Parathyroid adenoma (tissue), 2 donors: ENCODE measurements around the gene HNRNPA0.

Experiments used
- H2AFZ ChIP-seq: fragments of 300-600 bp; sonication (generic); one replicate; pipeline ENCODE4 v1.7.0; 2017; ENCODE audit warnings: antibody characterized with exemption, mild to moderate bottlenecking
- H3K27ac ChIP-seq: fragments of 300-600 bp; sonication (generic); one replicate; pipeline ENCODE4 v1.7.0; 2017
- H3K27me3 ChIP-seq: fragments of 300-600 bp; sonication (generic); one replicate; pipeline ENCODE4 v1.7.0; 2017; ENCODE audit warnings: low read length; ENCODE audit not compliant: control insufficient read depth, insufficient read depth
- H3K36me3 ChIP-seq: fragments of 300-600 bp; sonication (generic); one replicate; pipeline ENCODE4 v1.7.0; 2017; ENCODE audit warnings: low read length; ENCODE audit not compliant: control insufficient read depth, insufficient read depth
- H3K4me1 ChIP-seq: fragments of 300-600 bp; sonication (generic); one replicate; pipeline ENCODE4 v1.7.0; 2017; ENCODE audit warnings: control low read depth
- H3K4me2 ChIP-seq: fragments of 300-600 bp; sonication (generic); one replicate; pipeline ENCODE4 v1.7.0; 2017; ENCODE audit warnings: low read length
- H3K4me3 ChIP-seq: fragments of 300-600 bp; sonication (generic); one replicate; pipeline ENCODE4 v1.7.0; 2017; ENCODE audit warnings: low read depth, low read length
- H3K79me2 ChIP-seq: fragments of 300-600 bp; sonication (generic); one replicate; pipeline ENCODE4 v1.7.0; 2017; ENCODE audit warnings: control low read depth
- H3K9ac ChIP-seq: fragments of 300-600 bp; sonication (generic); one replicate; pipeline ENCODE4 v1.7.0; 2017; ENCODE audit warnings: mild to moderate bottlenecking
- H3K9me3 ChIP-seq: fragments of 300-600 bp; sonication (generic); one replicate; pipeline ENCODE4 v1.7.0; 2017; ENCODE audit warnings: low read length; ENCODE audit not compliant: control insufficient read depth
- TF ChIP-seq, protein P1 (sequence below): fragments of 300-600 bp; sonication (generic); IDR thresholded peaks from one replicate; pipeline ENCODE4 v1.7.0; 2017; ENCODE audit warnings: antibody characterized with exemption, mild to moderate bottlenecking
- donor health status: primary hyperparathyroidism.

HNRNPA0 gene

DNA sequence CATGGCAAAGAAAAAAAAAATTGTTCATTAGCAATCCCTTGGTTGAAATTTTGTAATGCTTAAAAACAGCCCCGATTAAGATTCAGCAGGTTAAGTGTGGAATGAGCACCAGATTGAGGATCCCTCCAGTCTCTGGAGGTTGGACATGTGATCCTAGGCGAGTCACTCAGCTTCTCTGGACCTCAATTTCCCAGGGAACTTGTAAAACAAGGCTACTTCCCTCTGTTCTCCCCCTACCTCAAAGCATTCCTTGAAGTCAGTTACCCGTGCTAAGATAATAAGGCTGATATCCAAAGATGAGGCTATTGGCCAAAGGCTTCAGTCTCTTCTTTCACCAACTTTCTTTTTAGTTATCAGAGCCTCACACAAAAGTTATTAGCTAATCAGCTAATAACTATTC, 21.2 kb downstream of the HNRNPA0 start:
- no peaks in the 10 kb centered on the region for H3K9me3 ChIP-seq
- H3K4me3 ChIP-seq, result no peak overlapping the region
- H3K4me2 ChIP-seq, result no peak overlapping the region
- no peak overlapping the region for H2AFZ ChIP-seq
- no peaks in the 10 kb centered on the region for H3K27me3 ChIP-seq
- H3K36me3 ChIP-seq, result no peaks in the 10 kb centered on the region
- TF ChIP-seq, protein P1, sequence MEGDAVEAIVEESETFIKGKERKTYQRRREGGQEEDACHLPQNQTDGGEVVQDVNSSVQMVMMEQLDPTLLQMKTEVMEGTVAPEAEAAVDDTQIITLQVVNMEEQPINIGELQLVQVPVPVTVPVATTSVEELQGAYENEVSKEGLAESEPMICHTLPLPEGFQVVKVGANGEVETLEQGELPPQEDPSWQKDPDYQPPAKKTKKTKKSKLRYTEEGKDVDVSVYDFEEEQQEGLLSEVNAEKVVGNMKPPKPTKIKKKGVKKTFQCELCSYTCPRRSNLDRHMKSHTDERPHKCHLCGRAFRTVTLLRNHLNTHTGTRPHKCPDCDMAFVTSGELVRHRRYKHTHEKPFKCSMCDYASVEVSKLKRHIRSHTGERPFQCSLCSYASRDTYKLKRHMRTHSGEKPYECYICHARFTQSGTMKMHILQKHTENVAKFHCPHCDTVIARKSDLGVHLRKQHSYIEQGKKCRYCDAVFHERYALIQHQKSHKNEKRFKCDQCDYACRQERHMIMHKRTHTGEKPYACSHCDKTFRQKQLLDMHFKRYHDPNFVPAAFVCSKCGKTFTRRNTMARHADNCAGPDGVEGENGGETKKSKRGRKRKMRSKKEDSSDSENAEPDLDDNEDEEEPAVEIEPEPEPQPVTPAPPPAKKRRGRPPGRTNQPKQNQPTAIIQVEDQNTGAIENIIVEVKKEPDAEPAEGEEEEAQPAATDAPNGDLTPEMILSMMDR, result no peak
- no peaks in the 10 kb centered on the region for H3K79me2 ChIP-seq
- H3K4me1 ChIP-seq, result peaks cover 21% of the 10 kb centered on the region
- no peak overlapping the region for H3K27ac ChIP-seq
- no peak overlapping the region for H3K9ac ChIP-seq

DNA sequence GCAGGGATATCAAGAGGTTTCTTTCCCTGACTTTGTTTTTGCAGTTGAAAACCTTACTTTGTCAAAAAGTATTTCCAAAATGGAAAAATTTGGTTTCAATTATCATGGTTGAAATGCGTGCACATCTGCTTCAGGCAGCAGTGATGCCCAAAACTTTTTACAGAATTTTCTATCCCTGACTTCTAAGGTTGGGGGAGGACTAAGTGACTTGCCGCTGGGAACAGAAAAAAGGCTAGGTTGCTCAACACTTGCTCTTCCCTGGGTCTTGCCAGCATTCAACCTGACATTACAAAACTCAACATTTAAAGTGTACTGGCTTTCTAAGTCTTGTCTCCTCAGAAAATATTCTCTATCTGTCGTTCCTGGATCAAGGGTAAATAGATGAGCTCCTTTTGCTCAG, 23.0 kb downstream of the HNRNPA0 start:
- H3K4me3 ChIP-seq, result no peak overlapping the region
- no peaks in the 10 kb centered on the region for H3K36me3 ChIP-seq
- H3K27me3 ChIP-seq, result no peaks in the 10 kb centered on the region
- no peaks in the 10 kb centered on the region for H3K9me3 ChIP-seq
- no peak overlapping the region for H3K9ac ChIP-seq
- no peak overlapping the region for H3K27ac ChIP-seq
- H3K4me1 ChIP-seq, result peaks cover 19% of the 10 kb centered on the region
- no peak overlapping the region for H3K4me2 ChIP-seq
- H2AFZ ChIP-seq, result no peak overlapping the region
- TF ChIP-seq, protein P1, result no peak
- no peaks in the 10 kb centered on the region for H3K79me2 ChIP-seq

DNA sequence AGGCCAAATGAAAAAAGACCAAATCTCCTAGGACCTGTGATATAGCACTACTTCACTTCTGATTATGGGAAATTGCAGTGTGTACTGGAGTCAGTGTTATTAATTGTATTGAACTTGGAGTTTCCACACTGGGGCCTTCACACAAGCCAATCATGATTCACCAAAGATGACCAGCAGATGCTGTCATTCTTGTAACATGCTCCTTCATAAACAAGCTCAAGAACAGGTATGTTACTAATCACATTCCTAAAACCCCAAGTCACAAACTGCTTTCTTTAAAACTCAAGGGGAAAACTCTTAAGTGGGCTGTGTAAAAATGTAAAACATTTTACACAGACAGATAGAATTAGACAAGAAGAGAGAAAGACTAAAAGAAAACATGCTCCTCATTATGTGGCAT, 23.8 kb downstream of the HNRNPA0 start:
- no peaks in the 10 kb centered on the region for H3K79me2 ChIP-seq
- H3K4me2 ChIP-seq, result no peak overlapping the region
- no peak overlapping the region for H3K4me3 ChIP-seq
- no peaks in the 10 kb centered on the region for H3K27me3 ChIP-seq
- H3K9ac ChIP-seq, result no peak overlapping the region
- H3K4me1 ChIP-seq, result peaks cover 19% of the 10 kb centered on the region
- TF ChIP-seq, protein P1, result no peak
- H2AFZ ChIP-seq, result no peak overlapping the region
- H3K27ac ChIP-seq, result no peak overlapping the region
- no peaks in the 10 kb centered on the region for H3K9me3 ChIP-seq
- H3K36me3 ChIP-seq, result no peaks in the 10 kb centered on the region

DNA sequence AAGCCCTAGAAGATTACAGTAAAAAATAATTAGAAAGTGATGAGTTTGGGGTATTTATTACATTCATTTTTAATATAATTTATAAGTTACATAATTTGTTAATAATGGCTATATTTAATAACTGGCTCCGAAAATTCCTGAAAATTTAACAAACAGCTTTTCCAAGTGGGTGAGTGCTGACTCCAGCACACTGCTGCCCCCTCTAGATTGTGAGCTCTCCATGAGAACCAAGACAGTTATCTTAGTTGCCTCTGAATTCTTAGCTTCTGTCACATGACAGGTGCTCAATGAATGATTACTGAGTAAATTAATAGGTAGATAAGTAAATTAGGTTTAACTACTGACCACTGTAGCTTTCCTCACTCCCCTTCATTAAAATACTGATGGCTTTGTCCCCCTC, 26.1 kb downstream of the HNRNPA0 start:
- no peaks in the 10 kb centered on the region for H3K27me3 ChIP-seq
- no peaks in the 10 kb centered on the region for H3K36me3 ChIP-seq
- peaks cover 2% of the 10 kb centered on the region for H3K4me1 ChIP-seq
- TF ChIP-seq, protein P1, result no peak
- no peak overlapping the region for H2AFZ ChIP-seq
- H3K27ac ChIP-seq, result no peak overlapping the region
- H3K79me2 ChIP-seq, result no peaks in the 10 kb centered on the region
- H3K9me3 ChIP-seq, result no peaks in the 10 kb centered on the region
- no peak overlapping the region for H3K9ac ChIP-seq
- no peak overlapping the region for H3K4me2 ChIP-seq
- no peak overlapping the region for H3K4me3 ChIP-seq

DNA sequence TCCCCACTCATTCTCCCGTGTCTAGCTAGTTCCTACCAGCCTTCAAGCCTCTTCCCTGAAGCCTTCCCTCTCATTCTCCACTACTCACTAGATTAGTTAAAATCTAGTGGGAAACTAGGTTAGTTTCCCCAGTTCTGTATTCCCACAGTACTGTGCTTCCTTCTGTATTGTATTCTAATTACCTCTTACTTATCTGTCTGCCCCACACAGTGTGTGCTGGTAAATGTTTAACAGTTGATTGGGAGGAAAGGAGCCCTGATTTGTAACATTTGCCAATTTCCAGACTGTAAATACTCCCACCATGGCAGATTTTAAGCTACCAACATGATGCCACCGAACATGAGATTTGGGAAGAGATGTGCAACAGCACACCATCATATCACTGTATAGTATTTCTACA, 26.5 kb downstream of the HNRNPA0 start:
- no peaks in the 10 kb centered on the region for H3K79me2 ChIP-seq
- no peaks in the 10 kb centered on the region for H3K27me3 ChIP-seq
- H3K9me3 ChIP-seq, result no peaks in the 10 kb centered on the region
- TF ChIP-seq, protein P1, result no peak
- H2AFZ ChIP-seq, result no peak overlapping the region
- H3K9ac ChIP-seq, result no peak overlapping the region
- H3K4me3 ChIP-seq, result no peak overlapping the region
- no peaks in the 10 kb centered on the region for H3K36me3 ChIP-seq
- H3K27ac ChIP-seq, result no peak overlapping the region
- H3K4me2 ChIP-seq, result no peak overlapping the region
- H3K4me1 ChIP-seq, result no peaks in the 10 kb centered on the region
